NOMO-1 (cell line): Measurements from ENCODE around the gene ZFAND3.
"Not testable (repeated sequence)": the region's sequence is repeated elsewhere in the genome, so short reads cannot be mapped to it uniquely, and the experiment has no call there.

ENCODE experiments used
- DNase-seq, 2 experiments: peaks; one replicate each; lab custom pipeline; 2025; ENCODE audit not compliant: unreplicated experiment in 2 of 2; lab: John Stamatoyannopoulos, UW

ZFAND3 gene

DNA sequence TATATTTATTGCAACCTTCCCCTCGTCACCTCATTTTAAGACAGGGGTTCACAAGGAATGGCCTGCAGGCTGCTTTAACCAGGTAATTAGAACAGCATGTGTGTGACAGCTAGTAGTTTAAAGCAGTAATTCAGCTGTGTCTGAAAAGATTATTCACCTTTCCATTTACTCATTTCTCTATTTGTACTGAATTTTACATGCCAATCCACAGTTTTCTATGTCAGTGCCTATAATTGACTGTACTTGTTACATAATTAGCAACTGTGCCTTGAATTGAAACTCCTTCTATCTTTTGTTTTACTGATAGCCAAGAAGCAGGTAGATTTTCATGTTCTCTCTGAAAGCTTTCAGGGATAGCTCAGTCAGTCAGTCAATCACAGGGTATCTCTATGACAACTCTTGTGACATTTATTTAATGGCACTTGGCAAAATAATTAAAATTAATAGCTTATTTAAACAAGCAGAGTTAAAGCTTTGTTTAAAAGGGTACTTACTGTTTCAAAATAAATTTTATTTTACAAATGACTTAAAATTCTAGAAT is 214.0 kb downstream of the ZFAND3 start:
- DNase-seq, result no peak

DNA sequence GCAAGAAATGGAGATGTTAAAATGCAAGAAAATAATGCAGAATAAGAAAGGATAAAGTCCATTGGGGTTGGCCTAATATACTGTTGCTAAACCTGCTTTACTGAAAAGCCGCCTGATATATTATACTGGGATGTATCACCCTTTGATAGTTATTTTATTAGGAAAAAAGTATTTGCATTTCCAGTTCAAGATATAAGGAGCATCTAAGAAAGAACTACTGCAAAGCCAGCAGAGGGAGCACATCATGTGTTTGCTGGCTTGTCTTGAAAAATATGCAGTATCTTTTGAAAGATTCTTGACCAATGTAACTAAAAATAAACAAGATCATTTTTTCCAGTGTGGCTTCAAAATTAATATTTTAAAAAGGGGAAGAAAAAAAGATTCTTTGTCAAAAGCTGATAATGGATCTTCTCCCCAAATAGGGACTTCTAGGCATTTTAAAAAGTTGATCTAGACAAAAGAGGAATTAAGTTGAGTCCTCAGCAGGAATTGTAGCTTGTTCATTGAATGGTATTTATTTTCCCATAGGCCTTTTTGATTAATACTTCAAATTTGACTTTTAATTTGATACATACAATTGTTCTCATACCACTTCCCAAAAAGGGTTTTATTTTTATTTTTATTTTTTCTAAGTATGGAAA is 214.9 kb downstream of the ZFAND3 start:
- peak in 1 of 2 experiments; percentile 22 for DNase-seq

DNA sequence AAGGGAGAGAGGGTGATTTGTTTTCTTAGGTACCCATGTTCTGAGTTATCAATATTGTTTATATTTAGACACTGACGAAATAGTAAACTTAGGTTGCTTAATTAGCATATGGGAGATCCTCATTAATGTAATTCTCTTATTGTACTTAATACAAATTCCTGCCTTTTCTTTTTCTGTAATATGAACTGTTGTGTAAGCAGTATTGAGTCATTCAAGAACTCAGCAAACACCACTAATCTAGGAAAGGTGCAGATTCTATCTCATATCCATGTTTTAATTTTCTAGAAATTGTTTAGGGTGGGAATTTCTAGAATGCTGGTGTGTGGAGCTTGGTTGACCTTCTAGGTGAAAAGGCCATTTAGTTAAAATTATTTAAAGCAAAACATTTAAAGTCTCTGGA is 216.0 kb downstream of the ZFAND3 start:
- no peak for DNase-seq

DNA sequence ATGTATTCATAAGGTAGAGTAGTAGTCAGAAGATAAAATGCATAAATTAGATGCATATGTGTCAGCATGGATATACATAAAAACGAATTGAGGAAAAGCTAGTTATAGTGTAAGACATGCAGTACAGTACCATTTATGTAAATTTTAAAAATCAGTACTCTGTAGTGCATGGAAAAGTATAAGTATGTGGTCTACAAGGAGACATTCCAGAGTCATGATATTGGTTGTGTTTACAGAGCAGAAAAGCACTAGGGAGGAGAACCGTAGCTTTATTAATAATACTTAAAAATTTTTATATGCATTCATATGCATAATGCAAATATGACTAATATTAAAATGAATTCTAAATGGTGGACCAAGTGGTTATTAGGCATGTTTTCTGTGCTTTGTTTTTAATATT is 220.0 kb downstream of the ZFAND3 start:
- no peak for DNase-seq

DNA sequence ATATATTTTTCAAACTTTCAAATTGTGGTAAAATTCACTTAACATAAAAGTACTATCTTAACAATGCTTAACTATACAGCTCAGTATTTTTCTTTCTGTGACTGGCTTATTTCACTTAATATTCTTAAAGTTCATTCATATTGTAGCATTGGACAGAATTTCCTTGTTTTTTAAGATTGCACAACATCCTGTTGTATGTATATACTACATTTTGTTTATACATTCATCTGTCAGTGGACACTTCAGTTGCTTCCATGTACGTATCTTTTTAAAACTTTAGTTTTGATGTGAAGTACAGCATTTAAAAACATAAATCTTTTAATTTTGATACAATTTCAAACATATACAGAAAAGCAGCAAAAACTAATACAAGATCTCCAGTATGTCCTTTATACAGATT is 220.7 kb downstream of the ZFAND3 start:
- no peak for DNase-seq

DNA sequence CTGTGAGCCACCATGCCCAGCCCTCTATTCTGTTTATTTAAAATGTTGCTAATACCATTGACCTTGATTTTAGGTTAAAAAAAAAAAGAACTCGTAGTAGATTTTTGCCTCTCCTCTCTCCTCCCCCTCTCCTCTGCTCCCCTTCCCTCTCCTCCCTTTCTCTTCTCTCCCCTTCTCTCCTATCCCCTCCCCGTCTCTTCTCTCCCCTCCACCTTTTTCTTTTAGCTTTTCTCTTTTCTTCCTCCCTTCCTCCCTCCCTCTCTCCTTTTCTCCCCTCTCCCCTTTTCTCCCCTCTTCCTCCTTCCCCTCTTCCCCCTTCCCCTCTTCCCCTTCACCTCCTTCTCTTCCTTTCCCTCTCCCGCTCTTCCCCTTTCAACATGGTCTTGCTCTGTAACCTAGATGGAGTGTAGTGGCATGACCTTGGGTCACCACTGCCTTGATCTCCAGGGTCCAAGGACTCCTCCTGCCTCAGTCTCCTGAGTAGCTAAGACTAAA is 223.8 kb downstream of the ZFAND3 start:
- DNase-seq, result no peak

DNA sequence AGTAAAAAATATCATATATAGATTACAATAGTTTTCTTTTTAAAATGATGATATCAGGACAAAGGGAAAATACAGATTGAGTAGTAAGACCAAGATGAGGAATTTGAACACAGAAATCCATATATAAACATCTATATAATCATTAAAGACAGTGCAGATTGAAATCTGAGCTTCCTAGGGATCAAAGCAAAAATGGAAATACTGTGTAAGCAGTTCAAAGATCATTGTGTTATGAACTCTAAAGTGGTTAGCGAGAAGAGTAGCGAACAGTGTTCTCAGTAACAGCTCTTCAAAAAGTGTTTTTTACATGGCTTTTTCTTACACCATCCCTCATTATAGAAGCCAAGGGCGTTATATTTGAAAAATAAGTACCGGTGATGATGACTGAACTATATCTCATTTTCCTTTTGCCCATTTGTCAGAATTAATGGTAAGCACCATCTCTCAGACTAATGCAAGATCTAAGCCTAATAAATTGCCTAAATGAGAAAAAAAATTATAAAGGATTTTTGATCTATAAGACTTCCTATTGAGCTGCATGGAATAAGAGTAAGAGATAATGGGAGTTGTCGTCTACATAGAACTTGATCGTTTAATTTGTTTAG is 226.3 kb downstream of the ZFAND3 start:
- no peak for DNase-seq

DNA sequence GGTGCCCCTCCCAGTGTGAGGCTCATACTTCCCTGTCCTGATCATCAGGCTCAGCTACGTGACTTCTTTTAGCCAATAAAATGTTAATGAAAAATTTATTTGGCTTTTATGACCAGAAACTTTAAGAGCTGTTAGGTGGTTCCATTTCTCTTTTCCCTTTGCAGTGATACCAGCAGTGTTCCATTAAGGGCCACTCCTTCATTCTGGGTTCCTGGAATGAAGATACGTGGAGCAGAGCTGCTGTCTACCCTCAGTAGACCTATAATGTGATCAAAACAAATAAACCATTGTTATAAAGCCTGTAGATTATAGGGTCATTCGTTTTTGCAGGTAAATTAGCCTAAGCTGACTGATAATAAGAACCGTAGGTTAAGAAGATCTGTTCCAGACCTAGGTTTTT is 228.0 kb downstream of the ZFAND3 start:
- no peak for DNase-seq

DNA sequence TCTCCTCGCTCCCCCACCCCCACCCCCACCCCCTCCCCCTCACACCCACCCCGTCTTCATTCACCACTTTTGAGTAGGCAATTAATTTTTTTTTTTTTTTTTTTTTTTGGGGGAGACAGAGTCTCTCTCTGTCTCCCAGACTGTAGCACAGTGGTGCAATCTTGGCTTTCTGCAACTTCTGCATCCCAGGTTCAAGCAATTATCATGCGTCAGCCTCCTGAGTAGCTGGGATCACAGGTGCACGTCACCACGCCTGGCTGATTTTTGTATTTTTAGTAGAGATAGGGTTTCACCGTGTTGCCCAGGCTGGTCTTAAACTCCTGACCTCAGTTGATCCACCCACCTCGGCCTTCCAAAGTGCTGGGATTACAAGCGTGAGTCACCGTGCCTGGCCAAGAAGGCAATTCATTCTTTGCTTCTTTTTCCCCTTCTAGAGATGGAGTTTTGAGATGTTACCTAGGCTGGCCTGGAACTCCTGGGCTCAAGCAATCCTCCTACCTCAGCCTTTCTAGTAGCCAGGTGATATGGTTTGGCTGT is 230.4 kb downstream of the ZFAND3 start:
- DNase-seq, result not testable (repeated sequence)

DNA sequence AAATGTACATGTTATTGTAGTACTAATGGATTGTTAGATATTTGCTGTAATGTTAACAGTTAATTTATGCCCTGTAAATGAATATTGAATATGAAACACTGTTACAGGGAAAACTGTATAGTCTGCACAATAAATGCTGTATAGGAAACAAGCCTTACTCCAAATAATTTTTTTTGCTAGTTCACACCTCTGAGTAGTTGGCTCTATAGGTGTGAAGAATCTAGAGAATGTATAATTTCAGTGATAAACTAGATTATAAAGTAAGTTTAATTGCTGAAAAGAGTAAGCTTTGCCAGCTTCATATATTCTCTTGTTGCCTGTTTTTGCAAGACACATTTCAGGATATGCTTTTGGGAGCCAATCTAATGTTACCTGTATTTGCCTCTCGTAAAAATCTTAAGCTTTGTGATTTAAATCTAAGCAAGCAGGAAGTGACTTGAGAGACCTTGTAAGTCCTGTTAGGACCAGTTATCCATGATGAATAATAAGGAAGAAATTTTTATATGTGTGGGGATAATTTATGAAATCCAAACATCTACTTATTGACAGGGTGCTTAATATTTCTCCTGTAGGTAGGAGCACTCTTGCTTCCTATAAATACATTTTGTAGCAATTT is 232.4 kb downstream of the ZFAND3 start:
- DNase-seq, result no peak

DNA sequence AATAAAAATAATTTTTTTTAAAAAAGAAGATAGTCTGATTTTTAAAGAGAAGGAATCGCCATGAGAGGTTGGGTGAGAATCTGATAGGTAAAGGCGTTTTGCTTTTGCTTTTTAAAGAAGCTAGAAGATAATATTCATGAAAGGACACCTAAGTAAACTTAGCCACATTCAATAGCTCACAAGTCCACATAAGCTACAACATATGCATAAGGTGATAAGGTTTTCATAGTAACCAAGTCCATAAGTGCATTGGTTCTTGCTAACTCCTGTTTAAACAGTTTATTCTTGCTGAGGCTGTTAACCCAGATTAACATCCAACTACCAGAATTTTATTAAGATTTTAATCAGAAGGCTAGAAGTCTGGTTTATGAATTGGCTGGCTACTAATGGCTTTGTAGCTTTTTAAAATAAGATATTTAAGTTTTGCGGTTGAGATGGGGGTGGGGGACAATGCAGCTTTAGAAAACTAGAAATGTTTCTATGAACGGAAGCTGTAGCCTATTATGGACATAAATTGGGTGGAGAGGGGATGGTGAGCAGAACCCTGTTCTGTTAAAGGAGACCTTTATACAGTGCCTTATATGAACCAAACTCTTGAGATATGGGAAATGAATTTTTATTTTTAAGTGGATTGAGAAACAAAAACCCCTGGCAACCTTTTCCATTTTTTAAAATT is 235.1 kb downstream of the ZFAND3 start:
- DNase-seq, result no peak

DNA sequence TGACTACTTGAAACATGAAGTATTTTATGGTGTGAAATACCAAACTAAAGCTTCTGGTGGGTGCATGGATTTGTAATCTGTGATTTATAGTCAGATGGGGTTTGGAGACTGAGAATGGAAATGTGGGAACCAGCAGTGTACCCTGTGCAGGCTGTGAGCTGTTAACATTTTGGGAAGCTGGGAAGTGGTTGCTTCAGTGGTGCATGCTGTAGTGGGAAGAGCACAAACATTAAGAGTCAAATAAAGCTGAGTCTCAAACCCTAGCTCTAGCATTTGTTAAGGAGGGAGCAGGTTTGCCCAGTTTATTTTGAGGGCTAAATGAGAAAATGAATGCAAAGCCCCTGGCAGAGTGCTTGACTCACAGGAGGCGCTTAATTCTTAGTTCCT is 235.7 kb downstream of the ZFAND3 start:
- no peak for DNase-seq

DNA sequence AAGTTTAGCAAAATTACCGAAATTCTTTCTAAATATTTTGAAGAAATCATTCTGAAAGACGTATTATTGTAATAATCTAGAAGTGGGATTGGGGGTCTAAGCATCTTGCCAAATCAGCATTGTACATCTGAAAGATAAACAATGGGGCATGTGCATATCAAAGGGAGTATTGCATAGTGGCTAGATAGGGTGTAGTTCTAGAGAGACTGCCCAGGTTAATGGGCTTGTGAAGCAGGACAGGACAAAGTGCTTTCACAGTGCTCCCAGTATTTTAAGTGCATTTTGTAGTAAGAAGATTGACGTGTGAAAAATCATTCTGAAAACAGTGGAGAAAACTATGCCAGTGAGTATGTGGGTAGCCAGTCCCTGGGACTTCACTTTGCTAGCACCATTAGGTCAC is 236.8 kb downstream of the ZFAND3 start:
- DNase-seq, result no peak

DNA sequence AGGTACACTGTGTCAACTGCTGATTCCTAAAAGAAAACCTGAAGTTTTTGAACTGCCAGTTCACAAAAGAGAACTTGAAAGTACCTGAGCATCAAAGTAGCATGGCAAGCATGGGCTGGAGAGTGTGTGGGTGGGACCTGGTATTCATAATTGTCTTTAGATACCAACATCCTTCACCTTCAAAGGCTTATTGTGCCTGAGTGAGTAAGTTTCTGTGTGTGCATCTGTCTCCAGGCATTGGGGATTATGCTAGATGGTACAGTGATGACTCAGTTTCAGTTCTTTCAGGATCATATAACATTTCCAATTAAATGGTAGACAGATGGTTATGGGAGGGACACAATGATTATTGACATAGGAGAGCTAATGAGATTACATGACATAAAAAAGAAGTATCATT is 238.5 kb downstream of the ZFAND3 start:
- no peak for DNase-seq

DNA sequence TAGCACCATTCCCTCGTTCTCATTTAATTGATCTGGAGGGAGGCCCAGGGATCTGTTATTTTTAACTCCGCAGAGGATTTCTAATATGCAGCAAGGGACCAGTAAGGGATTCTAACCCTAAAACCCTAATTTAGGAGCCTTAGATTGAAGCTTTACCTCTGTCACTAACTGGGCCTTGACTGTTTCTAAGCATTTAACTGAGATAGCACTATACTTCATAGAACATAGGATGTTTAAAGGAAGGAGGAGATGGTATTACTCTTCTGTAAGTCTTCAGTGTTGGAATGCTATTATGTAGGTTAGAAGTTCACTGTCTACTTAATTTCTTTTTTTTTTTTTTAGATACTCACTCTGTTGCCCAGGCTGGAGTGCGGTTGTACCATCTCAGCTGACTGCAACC is 242.5 kb downstream of the ZFAND3 start:
- no peak for DNase-seq

DNA sequence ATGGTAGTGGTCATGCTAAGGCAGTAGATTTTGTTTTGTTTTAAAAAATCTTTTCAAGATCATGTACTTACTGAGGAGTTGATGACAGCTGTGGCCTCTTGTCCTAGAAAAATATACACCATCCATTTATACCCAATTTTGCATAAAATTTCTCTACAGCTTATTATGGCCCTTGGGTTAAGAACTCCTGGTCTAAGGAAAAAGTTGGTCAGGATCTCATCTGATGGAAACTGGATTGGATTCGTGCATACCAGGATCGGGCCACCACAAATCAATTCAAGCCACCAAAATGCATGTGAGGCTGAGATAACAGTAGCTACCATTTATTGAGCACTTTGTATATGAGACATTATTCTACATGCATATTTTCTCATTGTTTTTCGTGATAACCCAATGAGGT is 244.4 kb downstream of the ZFAND3 start:
- DNase-seq, result no peak

DNA sequence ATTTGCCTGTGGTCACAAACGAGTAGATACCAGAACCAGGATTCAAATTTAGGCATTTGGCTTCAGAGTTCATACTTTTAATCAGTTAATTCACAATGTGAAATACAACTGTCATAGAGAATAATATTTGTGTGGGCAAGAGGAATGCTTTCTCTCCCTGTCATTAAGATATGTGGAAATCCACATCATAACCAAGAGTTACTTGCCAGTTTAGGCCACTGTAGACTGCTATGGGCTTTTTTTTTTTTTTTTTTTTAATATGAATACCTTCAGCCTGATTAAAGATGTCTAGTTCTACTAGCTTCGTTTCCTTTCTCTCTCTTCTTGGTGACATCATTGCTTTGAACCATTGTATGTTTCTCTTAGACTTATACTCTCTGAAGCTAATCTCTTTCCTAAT is 244.9 kb downstream of the ZFAND3 start:
- no peak for DNase-seq

DNA sequence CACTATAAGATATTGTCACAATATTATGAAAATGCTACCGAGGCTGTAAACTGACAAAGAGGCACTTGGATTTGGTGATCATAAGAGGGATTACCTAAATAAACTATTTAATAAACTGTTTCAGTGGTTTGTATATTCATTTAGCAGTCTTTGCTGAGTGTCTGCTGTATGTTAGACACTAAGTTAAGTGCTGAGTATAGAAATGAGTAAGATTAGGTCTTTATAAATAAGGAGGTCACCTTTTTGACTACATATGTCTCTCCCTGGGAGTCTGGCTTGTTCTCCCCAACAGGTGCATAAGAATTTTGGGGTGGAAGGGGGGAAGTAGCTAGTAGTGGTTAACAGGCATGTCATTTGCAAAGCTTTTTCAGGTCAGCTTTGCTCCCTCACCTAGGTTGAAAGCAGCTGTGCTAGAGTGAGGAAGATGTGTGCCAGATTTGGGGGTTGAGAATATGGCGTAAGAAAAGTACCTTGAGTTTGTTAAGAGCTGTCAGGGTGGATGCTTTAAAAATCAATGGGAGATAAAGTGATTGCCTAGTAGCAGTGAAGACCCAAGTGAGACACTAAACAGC is 246.3 kb downstream of the ZFAND3 start:
- no peak for DNase-seq

DNA sequence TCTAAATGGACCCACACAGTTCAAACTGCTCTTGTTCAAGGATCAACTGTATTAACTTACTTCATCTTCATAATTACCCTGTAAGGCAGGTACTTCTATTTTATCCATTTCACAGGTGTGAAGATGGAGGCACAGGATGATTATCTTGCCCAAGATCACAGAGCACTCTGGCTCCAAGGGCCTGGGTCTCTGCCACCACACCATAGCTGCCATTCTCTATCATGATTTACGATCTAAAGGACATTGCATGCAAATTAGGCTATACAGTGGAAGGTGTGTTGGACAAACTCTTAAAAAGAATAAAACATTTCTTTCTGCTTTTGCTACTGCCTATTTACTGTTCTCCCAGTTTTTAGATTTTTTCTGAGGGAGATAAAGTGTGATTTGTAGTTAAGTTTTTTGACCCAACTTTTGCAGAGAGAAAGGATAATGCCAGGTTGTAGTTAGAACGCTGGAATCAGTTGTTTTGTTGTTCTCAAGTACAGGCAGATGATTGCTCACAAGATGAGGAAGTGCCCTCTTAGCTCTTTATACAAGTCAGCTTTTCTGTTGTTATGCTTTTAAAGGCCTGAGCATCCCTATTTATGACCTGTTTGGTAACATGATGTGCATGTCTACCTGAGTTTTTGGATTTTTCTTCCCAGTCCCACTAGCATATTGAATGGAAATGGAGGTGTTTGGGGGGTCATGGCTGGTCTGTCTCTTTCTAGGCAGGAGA is 247.9 kb downstream of the ZFAND3 start:
- DNase-seq, result peak in 1 of 2 experiments; percentile 3

DNA sequence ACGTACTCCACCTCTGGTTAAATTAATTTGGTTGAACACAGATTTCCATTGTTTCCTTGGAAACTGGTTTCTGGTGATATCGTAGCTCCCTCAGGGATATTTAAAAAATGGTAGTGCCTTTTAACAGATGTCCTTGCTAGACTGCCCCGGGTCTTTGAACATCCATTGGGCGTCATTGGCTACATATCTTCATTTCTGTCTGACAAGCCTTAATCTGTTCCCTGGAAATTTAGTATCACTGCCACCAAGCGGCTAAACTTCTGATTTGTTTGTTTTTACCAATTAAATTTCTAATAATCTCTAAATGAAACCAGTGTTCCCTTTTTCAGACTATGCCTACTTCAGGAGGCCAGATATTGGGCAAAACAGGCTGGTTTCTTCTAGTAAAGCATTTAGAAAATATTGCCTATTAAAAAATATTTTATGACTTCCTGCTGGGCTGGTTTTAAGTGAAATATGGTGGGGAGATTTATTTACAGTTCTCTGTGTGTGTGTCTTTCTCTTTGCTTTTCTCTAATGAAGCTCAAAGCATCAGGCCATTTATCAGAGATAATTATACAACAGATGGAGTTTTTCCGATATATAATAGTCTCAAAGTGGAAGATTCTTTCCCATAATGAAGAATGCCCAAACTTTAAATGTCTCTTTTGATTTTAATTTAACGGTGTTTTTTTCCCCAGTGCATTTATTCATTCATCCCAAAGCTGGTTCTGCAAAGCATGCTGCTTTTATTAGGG is 249.5 kb downstream of the ZFAND3 start:
- no peak for DNase-seq
